Measurements from ENCODE around the gene PPP1R7.
A peak's percentile ranks its signal among the peaks of the same experiment; 100 is the strongest.

The PPP1R7 gene

DNA sequence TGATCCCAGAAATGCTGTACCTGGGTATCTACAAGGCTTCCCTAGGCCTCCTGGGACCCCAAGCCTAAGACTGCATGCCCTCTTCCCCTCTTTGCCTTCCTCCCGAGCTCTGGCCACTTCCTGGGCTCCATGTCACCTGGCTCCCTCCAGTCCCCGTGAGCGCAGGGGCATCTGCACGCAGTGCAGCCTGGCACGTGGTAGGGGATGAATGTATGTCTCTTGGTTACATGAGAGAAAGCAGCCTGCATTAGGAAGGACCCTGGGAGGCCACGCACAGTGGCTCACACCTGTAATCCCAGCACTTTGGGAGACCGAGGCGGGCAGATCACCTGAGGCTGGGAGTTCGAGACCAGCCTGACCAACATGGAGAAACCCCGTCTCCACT is 16.8 kb upstream of the PPP1R7 start:
- Histone ChIP-seq H3K27ac (no peak overlapping the region), H3K9me3 (no peaks in the 10 kb centered on the region), H3K4me1 (no peaks in the 10 kb centered on the region), H3K4me3 (no peak overlapping the region), H3K27me3 (no peaks in the 10 kb centered on the region), H3K36me3 (peaks cover 0 to 21% (median 3%) of the 10 kb centered on the region in 3 donors)
- intact Hi-C loops (cut with DNase I; ENCODE audit: low total_unique reads): no loop called here
- DNase-seq: peak; percentile 7 to 55
- TF ChIP-seq, protein P1, sequence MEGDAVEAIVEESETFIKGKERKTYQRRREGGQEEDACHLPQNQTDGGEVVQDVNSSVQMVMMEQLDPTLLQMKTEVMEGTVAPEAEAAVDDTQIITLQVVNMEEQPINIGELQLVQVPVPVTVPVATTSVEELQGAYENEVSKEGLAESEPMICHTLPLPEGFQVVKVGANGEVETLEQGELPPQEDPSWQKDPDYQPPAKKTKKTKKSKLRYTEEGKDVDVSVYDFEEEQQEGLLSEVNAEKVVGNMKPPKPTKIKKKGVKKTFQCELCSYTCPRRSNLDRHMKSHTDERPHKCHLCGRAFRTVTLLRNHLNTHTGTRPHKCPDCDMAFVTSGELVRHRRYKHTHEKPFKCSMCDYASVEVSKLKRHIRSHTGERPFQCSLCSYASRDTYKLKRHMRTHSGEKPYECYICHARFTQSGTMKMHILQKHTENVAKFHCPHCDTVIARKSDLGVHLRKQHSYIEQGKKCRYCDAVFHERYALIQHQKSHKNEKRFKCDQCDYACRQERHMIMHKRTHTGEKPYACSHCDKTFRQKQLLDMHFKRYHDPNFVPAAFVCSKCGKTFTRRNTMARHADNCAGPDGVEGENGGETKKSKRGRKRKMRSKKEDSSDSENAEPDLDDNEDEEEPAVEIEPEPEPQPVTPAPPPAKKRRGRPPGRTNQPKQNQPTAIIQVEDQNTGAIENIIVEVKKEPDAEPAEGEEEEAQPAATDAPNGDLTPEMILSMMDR (IDR thresholded peaks at IDR 0.05): no peak

- H3K27ac ChIP-seq: no peak overlapping the region
- intact Hi-C loops (cut with DNase I; ENCODE audit: low total_unique reads): no loop called here
Observed at GRCh38 chr2:241134711-241135110, 15.6 kb upstream of the PPP1R7 start.

GRCh38 chr2:241135737-241136136 is 14.5 kb upstream of the PPP1R7 start:
- H3K4me3 ChIP-seq: no peak overlapping the region
- DNase-seq: peak in 1 of 2 donors; percentile 48
- TF ChIP-seq, protein P1 (IDR thresholded peaks at IDR 0.05): no peak
- no peaks in the 10 kb centered on the region for H3K4me1 ChIP-seq
- H3K36me3 ChIP-seq: peaks cover 0 to 33% (median 0%) of the 10 kb centered on the region in 3 donors
- intact Hi-C loops (cut with DNase I; ENCODE audit: low total_unique reads): no loop called here
- no peaks in the 10 kb centered on the region for H3K9me3 ChIP-seq
- no peak overlapping the region for H3K27ac ChIP-seq
- H3K27me3 ChIP-seq: no peaks in the 10 kb centered on the region

More at GRCh38 chr2:241134711-241135110, 15.6 kb upstream of the PPP1R7 start:
- Histone ChIP-seq H3K36me3 (peaks cover 0 to 25% (median 3%) of the 10 kb centered on the region in 3 donors), H3K9me3 (no peaks in the 10 kb centered on the region), H3K27me3 (no peaks in the 10 kb centered on the region), H3K4me1 (no peaks in the 10 kb centered on the region), H3K4me3 (no peak overlapping the region)
- TF ChIP-seq, protein P1 (IDR thresholded peaks at IDR 0.05): no peak
- DNase-seq: peak in 1 of 2 donors; percentile 52

- TF ChIP-seq, protein P1 (IDR thresholded peaks at IDR 0.05): no peak
- peak in 1 of 2 donors; percentile 56 for DNase-seq
- Histone ChIP-seq H3K9me3 (no peaks in the 10 kb centered on the region), H3K27me3 (no peaks in the 10 kb centered on the region), H3K36me3 (peaks cover 0 to 33% (median 0%) of the 10 kb centered on the region in 3 donors), H3K4me3 (no peak overlapping the region), H3K4me1 (no peaks in the 10 kb centered on the region), H3K27ac (no peak overlapping the region)
- intact Hi-C loops (cut with DNase I; ENCODE audit: low total_unique reads): no loop called here
Observed at GRCh38 chr2:241136191-241136590, 14.1 kb upstream of the PPP1R7 start.

- peak in 1 of 2 donors; percentile 37 for DNase-seq
- Histone ChIP-seq H3K27me3 (no peaks in the 10 kb centered on the region), H3K4me3 (no peak overlapping the region), H3K27ac (no peak overlapping the region), H3K36me3 (peaks cover 0 to 33% (median 0%) of the 10 kb centered on the region in 3 donors), H3K9me3 (no peaks in the 10 kb centered on the region), H3K4me1 (no peaks in the 10 kb centered on the region)
- intact Hi-C loops (cut with DNase I; ENCODE audit: low total_unique reads): no loop called here
- TF ChIP-seq, protein P1 (IDR thresholded peaks at IDR 0.05): no peak
Observed at GRCh38 chr2:241136661-241137260, 13.5 kb upstream of the PPP1R7 start.
